LoVo (cell line): ENCODE results near the gene COMMD4.
"Not testable (repeated sequence)": the region's sequence is repeated elsewhere in the genome, so short reads cannot be mapped to it uniquely, and the experiment has no call there.

Source experiments
- DNase-seq: peaks from one replicate; pipeline ENCODE4 v3.0.0-alpha.2; 2016; ENCODE audit warnings: low spot score

The COMMD4 gene

GRCh38 chr15:75380773-75381172 lies 44.9 kb downstream of the COMMD4 start:
- DNase-seq: no peak

GRCh38 chr15:75383986-75384385 lies 48.1 kb downstream of the COMMD4 start:
- not testable (repeated sequence) for DNase-seq
